HG02642 (cell line): ENCODE results near the gene CELF4.

ENCODE experiments used
- ATAC-seq: cut with Tn5 transposase; IDR thresholded peaks from one replicate; pipeline ENCODE4 v1.9.1; 2021; ENCODE audit warnings: mild to moderate bottlenecking; ENCODE audit not compliant: unreplicated experiment, poor library complexity

Gene CELF4

GRCh38 chr18:37565101-37565976 lies at the start of gene CELF4:
Gene CELF4 (minus strand): TSS chr18:37565798.
- ATAC-seq: no peak

GRCh38 chr18:37613253-37613565 lies 47.6 kb upstream of the CELF4 start:
- ATAC-seq: no peak

- ATAC-seq: no peak
Observed at GRCh38 chr18:37612524-37613252, 47.1 kb upstream of the CELF4 start.

DNA sequence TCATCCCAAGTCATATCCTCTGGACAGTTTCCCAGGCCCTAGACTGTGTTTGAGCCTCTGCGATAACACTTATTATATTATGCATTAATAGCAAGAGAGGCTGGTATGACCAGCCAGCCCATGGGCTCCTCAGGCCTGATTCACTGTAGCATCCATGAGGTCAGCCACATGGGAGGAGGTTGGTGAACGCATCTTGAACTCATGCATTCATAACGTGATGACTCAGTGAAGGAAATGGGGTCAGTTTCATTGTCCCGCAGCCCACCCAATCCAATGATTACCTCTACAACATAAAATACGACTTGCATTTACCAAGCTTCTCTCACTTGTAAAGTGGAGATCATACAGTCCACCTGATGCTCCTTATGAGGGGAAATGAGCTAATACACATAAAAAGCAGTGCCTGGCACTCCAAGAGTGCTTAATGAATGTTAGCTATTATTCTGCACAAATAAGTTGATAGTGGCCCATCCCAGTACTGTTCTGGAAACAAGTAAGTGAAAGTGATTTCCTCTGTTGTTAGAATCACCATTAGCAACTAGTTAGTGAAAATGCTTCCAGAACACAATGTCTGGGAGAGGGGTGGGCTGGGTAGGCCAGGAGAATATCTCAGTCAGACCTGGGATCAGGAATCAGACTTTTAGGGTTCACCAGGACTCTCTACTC lies 46.1 kb upstream of the CELF4 start:
- no peak for ATAC-seq

GRCh38 chr18:37608876-37609275 lies 43.3 kb upstream of the CELF4 start:
- ATAC-seq: no peak

DNA sequence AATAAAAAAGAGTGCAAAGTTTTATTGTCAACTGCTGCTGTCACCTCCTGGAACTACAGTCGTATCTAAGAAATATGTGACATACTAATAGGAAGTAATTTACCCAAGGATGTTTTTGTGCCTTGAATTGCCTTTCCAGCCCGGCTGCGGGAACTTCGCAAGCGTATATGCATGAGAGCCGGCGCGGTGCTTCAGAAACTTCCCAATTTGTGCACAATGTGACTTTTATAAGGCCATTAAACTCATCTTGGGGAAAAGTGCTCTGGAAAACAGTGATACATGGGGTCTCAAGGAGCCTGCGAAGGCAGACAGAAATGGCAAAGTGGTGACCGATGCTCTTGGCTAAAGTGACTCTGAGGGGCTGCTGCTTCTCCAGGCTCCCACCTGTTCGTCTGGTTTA lies 41.7 kb upstream of the CELF4 start:
- no peak for ATAC-seq

- ATAC-seq: no peak
Observed at GRCh38 chr18:37604032-37604431, 38.4 kb upstream of the CELF4 start.

- no peak for ATAC-seq
Observed at GRCh38 chr18:37598966-37599896, 33.6 kb upstream of the CELF4 start.

GRCh38 chr18:37598396-37598795 lies 32.8 kb upstream of the CELF4 start:
- no peak for ATAC-seq

GRCh38 chr18:37590346-37590745 lies 24.7 kb upstream of the CELF4 start:
- no peak for ATAC-seq

GRCh38 chr18:37588289-37588688 lies 22.7 kb upstream of the CELF4 start:
- no peak for ATAC-seq

DNA sequence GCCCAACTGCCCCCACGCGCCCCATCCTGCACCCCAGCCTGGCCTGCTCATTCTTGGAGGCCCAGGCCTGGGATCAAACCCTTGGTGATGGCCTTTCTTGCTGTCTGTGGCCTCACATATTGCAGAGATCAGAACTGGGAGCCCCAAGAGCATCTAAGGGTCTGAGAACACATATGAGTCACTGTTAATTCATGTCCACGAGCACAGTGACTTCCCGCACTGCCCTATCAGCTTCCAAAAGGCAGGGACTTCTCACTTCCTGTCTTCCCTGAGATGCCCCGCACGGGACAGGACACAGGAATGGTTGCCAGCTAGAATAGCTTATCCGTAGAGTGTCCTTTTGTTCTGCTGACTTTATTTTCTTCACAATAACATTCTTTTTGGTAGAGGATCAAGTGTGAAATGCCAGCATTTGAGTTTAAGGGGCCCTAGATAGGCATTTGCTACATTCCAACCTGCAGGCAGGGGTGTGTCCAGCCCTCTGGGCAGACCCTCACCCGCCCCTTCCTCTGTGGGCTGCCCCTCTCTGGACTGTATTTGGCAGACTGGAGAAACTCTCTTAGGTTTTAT lies 21.1 kb upstream of the CELF4 start:
- no peak for ATAC-seq

DNA sequence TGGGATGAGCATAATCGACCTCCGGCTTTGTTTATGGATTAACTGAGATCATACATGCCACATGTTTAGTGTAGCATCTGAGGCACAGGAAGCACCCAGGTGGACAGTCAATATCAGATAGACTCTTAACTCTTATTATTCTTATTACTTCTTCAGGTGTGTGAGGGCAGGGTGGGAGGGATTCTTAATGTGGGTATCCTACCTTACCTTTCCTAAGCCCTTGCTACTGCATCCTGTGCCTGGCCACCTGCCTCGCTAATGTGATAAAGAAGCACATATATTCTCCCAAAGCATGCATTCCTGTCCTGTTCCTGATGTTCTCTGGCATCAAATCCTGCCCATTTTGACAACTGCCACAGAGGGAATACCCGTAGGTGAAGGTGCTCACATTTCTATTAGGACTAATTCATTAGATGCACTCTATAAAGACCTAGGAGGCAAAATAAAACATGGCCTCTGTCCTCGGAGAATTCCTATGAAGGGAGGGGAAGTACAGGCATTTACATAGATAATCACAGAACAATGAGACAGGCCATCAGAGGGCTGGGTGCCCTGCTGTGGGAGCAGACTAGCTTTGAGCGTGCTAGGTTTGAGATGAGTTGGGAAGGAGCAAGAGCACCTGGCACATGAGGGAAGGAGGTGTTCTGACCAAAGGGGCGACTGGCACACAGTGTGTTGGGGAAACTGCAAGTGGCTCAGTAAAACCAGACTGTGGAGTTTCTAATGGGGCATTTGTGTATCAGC lies 19.5 kb upstream of the CELF4 start:
- no peak for ATAC-seq

DNA sequence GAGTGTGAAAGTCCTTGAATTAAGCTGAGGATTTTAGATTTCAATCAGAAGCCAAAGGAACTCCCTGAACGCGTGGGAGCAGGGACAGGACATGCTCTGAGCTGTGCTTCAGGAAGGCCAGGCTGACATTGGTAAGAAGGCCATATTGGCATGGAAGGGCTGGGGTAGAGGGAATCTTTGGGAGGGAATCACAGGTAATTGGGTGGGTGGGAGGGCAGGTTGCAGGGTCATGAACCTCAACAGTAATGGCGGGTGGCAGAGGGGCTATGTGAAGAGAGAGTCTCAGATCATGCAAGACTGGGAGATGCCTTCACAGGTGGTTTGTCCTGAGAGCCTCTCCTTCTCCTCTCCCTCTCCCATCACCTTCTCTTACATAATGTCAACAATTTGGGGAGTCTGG lies 18.6 kb upstream of the CELF4 start:
- ATAC-seq: no peak

DNA sequence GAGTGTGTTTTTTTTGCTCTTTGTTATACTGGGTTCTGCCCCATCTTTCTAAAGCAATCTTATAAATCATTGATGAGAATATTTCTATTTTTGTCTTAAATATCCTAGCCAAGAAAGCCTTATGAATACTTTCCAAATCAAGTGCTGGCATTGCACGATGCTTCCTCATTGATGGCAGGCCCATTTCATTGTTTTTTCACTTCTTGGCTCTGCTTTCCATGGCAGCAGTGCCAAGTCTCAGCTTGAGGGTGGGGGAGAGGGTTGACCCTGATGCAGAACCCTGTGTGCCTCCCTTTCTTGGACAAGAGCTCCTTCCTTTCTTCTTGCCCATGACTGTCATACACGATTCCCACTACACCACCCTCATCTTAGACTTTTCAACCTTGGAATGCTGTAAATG lies 16.7 kb upstream of the CELF4 start:
- ATAC-seq: no peak

GRCh38 chr18:37578886-37579513 lies 13.4 kb upstream of the CELF4 start:
- peak; percentile 73 for ATAC-seq

GRCh38 chr18:37578182-37578678 lies 12.6 kb upstream of the CELF4 start:
- no peak for ATAC-seq

GRCh38 chr18:37577051-37577611 lies 11.5 kb upstream of the CELF4 start:
- no peak for ATAC-seq
